GM19193 (cell line): ENCODE results near the gene ZBED1.

Source experiments
- POLR2A ChIP-seq: IDR thresholded peaks from 4 replicates; pipeline ENCODE4 v1.6.1; 2011; ENCODE audit not compliant: insufficient read depth, insufficient read length; ENCODE audit errors: extremely low read depth

ZBED1 gene

DNA sequence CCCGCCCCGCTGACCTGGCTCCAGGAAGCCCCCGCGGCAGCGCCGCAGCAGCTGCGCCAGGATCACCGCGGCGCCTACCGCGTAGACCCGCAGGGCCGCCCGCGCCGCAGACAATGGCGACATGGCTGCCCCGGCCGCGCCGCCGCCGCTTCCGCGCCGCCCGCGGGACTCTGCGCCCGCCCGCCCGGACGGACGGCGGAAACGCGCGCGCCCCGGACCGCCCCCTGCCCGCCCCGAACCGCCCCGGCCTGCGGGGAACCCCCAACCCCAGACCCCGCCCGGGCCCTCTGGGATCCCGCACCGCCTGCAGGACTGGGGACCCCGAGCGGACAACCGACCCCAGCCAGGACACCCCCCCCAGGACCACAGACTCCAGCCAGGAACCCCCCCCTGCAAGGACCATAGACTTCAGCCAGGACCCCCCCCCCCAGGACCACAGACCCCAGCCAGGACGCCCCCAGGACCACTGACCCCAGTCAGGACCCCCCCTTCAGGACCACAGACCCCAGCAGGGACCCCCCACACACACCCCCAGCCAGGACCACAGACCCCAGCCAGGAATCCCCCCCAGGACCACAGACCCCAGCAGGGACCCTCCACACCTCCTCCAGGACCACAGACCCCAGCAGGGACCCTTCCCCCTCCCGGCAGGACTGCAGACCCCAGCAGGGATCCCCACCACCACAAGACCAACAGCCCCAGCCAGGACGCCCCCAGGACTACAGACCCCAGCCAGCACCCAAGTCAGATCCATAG is at the start of gene ZBED1, which contains the start of gene DHRSX:
ZBED1 (minus strand) TSS at position 174 of the 756 bp plus-strand sequence. CDS start 10,257 bp downstream, outside the sequence.
DHRSX (minus strand) TSS at position 174 of the 756 bp plus-strand sequence; CDS start at position 123, 51 bp downstream.
- TF ChIP-seq POLR2A = peak; percentile 78

DNA sequence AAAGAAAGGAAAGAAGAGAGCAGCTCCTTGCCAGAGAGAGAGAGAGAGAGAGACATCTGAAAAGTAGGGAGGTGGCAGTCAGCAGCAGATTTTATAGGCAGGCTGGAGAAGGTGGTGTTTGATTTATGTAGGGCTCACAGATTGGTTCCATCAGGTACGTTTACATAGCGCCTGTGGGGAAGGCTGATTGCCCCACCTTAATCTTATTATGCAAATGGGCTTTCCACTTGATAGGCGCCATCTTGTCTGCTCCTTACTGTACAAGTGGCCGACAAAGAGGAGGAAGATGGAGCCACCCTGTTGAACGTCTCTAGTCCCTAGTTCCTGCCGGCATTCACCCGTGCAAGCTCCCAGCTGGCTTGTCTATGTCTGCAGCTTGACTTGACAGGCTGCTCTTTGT is 49.1 kb upstream of the ZBED1 start:
- TF ChIP-seq POLR2A = no peak

- no peak for TF ChIP-seq POLR2A
These were observed 48.1 kb upstream of the ZBED1 start for GRCh38 chrX:2548711-2549423.

DNA sequence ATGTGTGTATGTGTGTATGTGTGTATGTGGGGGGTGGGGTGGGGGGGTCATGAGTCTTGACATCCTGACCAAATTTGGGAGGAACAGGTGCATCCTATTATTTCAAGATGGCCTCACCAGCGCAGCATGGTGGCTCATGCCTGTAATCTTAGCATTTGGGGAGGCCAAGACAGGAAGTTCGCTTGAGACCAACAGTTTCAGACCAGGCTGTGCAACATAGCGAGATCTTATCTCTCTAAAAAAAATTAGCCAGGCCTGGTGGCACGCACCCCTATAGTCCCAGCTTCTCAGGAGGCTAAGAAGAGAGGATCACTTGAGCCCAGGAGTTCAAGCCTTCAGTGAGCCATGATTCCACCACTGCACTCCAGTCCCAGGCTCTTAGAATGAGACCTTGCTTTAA is 47.0 kb upstream of the ZBED1 start:
- TF ChIP-seq POLR2A = no peak

GRCh38 chrX:2546496-2546895 is 45.7 kb upstream of the ZBED1 start:
- no peak for TF ChIP-seq POLR2A

GRCh38 chrX:2545144-2545543 is 44.4 kb upstream of the ZBED1 start:
- no peak for TF ChIP-seq POLR2A

GRCh38 chrX:2542826-2543521 is 42.2 kb upstream of the ZBED1 start:
- TF ChIP-seq POLR2A = no peak

- TF ChIP-seq POLR2A = no peak
These were observed 40.8 kb upstream of the ZBED1 start for GRCh38 chrX:2541603-2542002.

DNA sequence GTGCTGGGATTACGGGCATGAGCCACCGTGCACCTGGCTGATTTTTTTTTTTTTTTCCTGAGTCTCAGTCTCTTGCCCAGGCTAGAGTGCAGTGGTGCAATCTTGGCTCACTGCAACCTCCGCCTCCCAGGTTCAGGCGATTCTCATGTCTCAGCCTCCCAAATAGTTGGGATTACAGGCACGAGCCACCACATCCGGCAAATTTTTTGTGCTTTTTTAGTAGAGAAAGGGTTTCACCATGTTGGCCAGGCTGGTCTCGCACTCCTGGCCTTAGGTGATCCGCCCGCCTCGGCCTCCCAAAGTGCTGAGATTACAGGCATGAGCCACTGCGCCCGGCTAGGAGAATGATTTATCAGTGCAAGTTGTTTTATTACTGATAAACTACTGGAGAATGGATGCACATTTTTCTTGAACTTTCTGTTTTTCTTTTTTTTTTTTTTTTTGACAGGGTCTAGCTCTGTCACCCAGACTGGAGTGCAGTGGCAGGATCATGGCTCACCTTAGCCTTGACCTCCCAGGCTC is 39.7 kb upstream of the ZBED1 start:
- no peak for TF ChIP-seq POLR2A

DNA sequence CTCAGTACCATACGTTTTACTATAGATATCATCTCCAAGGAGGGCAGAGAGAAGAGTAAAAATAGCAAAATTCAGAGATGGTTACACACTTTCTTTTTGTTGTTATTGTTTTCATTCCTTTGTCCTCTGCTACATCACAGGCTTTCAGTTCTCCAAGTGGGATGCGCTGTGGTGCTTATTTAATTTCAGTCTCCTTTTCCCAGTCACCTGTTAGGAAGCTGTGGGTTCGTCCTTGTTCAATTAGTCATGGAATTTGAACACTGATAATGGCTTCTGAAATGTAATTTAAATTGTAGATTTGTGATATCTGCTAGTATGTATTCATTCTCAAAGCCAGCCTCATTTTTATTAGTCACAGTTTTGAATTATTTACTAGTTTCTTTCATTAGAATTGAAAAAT is 38.8 kb upstream of the ZBED1 start:
- no peak for TF ChIP-seq POLR2A

DNA sequence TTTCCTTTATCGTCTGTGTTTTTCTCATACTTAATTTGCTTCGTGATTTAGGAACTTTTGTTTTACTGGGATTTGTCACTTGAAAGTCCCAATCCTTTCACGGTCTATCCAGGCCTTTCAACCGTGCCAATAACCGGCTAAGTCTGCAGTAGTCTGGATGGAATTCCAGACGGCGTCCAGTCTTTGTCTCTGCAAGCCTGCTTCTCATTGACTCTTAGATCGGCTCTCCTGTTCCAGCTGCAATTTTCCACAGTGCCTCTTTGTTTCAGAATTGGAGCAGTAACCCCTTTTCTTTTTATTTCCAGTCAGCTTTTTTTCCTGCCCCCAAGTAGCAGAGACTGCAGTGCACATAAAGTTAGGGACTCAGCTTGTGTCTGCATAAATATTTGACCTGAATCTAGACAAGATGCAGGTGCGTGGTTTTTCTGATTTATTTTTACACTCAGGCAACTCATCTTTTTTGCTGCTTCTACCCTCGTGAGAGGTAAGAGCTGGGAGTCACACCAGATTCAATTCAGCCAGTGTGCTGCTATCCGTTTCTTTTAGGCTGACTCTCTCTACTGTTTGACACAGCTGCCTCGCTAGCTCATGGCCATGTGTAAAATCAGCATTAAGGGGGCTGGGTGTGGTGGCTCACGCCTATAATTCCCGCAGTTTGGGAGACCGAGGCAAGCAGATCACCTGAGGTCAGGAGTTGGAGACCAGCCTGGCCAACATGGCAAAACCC is 37.4 kb upstream of the ZBED1 start:
- TF ChIP-seq POLR2A = no peak

DNA sequence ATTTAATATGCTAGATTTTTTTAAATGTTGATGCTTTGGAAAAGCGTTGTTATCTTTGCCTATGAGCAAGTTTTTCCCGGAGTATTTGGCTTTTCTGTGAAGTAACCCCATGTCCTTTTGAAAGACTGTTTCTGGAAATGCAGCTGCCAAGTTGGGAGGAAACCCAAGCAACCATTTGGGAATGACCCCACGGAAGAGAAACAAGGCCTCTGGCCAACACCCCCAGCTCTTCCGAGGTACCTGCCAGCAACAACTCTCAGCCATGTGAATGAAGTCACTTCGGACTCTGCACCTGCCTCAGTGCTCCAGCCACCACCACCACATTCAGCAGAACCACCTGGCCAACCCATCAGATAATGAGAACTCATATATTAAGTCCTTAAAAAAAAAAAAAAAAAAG is 36.2 kb upstream of the ZBED1 start:
- no peak for TF ChIP-seq POLR2A

- TF ChIP-seq POLR2A = no peak
These were observed 35.4 kb upstream of the ZBED1 start for GRCh38 chrX:2536141-2536540.

DNA sequence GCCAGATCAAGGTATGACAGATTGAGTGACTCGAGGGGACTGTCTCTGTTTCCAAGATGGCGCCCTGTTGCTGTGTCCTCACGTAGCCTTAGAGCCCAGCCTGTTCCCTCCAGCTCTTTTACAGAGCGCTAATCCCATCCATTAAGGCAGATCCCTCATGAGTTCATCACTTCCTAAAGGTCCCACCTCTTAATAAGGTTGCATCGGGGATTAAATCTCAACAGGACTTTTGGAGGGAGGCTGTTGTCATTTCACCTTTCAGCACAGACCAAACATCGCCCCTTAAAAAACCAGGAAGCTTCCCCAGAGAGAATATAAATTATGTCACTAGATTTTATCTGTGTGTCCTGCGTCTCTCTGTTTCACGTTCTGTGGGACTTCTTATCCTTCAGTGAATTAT is 32.6 kb upstream of the ZBED1 start:
- no peak for TF ChIP-seq POLR2A

- TF ChIP-seq POLR2A = no peak
These were observed 25.6 kb upstream of the ZBED1 start for GRCh38 chrX:2526390-2526789.
